HepG2 (cell line): ENCODE data around the gene KMT5C. TPM values are rescaled to one million over a fixed set of nuclear protein-coding genes. Genes with fewer than 3 reads are reported as not detected.

Experiments
- ATAC-seq: fragments of 200-7000 bp; cut with Tn5 transposase; 3 replicates; pipeline ENCODE4 v1.9.1; 2020; ENCODE audit warnings: mild to moderate bottlenecking, moderate library complexity
- BruUV-seq: library from RNA; stranded (reverse); fragments of 400-500 nt; replicated peaks from 2 replicates; lab custom pipeline; 2021; lab: Mats Ljungman, UMichigan
- CTCF ChIA-PET: fragments of 300-600 bp; formaldehyde crosslinking; extraction: SDS; loops from one replicate; lab custom pipeline; 2021; ENCODE audit warnings: low total read pairs, inconsistent platforms, low intra/inter-chr PET ratio; lab: Yijun Ruan, JAX
- POLR2A ChIA-PET: fragments of 350-600 bp; sonication (Branson Sonifier 250); formaldehyde crosslinking; loops from one replicate; lab custom pipeline; 2020; ENCODE audit warnings: antibody characterized with exemption, inconsistent platforms; lab: Yijun Ruan, JAX
- DNase-seq: peaks from one replicate; pipeline ENCODE4 v3.0.0-alpha.2; 2015; ENCODE audit warnings: low spot score
- FAIRE-seq: peaks from 3 replicates; lab custom pipeline; 2011; peaks lifted over from hg19 to GRCh38; lab: Jason Lieb, UNC
- H2AFZ ChIP-seq: one replicate; pipeline ENCODE4 v1.6.1; 2011; ENCODE audit warnings: low read length, inconsistent platforms
- H3K27ac ChIP-seq: fragments of 300-600 bp; 3 replicates; pipeline ENCODE4 v1.8.0; 2011; ENCODE audit warnings: mixed run types, mild to moderate bottlenecking, mixed read lengths, low read length, inconsistent platforms; ENCODE audit not compliant: insufficient read depth; ENCODE audit errors: extremely low read length
- H3K27me3 ChIP-seq, 2 experiments: fragments of 200-600 bp in 1 of 2; 2 replicates in 1 of 2; 3 replicates in 1 of 2; pipeline versions ENCODE4 v1.6.0 to v1.8.0; 2011; ENCODE audit warnings: low read length in 2 of 2, mild to moderate bottlenecking in 2 of 2, moderate library complexity in 2 of 2, inconsistent platforms in 1 of 2; ENCODE audit not compliant: insufficient read depth in 2 of 2, control insufficient read depth in 1 of 2
- H3K36me3 ChIP-seq, 2 experiments: fragments of 200-600 bp in 1 of 2; replicated peaks in 1 of 2; 2 replicates in 1 of 2; 3 replicates in 1 of 2; pipeline versions ENCODE4 v1.5.1 to v1.8.0; 2011; ENCODE audit warnings: low read length in 2 of 2, inconsistent platforms in 1 of 2; ENCODE audit not compliant: insufficient read depth in 2 of 2, control insufficient read depth in 1 of 2
- H3K4me1 ChIP-seq: 2 replicates; pipeline ENCODE4 v1.5.1; 2012; ENCODE audit warnings: low read length, inconsistent platforms; ENCODE audit not compliant: insufficient read depth
- H3K4me2 ChIP-seq: 2 replicates; pipeline ENCODE4 v1.6.0; 2011; ENCODE audit warnings: low read depth, low read length, inconsistent platforms
- H3K4me3 ChIP-seq, 3 experiments: fragments of 200-600 bp in 1 of 3; sonication (generic), shearing (Covaris generic) in 1 of 3; replicated peaks in 1 of 3; 2 replicates each; pipeline ENCODE4 v1.5.1; 2011 to 2016; ENCODE audit warnings: low read length in 3 of 3, inconsistent platforms in 2 of 3, low read depth in 2 of 3, mild to moderate bottlenecking in 2 of 3, control low read depth in 1 of 3, mixed read lengths in 1 of 3; ENCODE audit not compliant: insufficient read depth in 1 of 3
- H3K79me2 ChIP-seq: one replicate; pipeline ENCODE4 v1.6.1; 2011; ENCODE audit warnings: low read length, inconsistent platforms; ENCODE audit not compliant: insufficient read depth
- H3K9ac ChIP-seq: 2 replicates; pipeline ENCODE4 v1.6.0; 2011; ENCODE audit warnings: mild to moderate bottlenecking, low read depth, low read length, inconsistent platforms; ENCODE audit not compliant: insufficient read depth
- H3K9me3 ChIP-seq: 2 replicates; pipeline ENCODE4 v1.5.1; 2012; ENCODE audit warnings: mild to moderate bottlenecking, low read length
- H4K20me1 ChIP-seq: 2 replicates; pipeline ENCODE4 v1.6.0; 2011; ENCODE audit warnings: inconsistent platforms, mild to moderate bottlenecking, low read length, moderate library complexity; ENCODE audit not compliant: insufficient read depth
- ARID4A ChIP-seq: sonication (generic); formaldehyde crosslinking; IDR thresholded peaks from 2 replicates; pipeline ENCODE4 v1.5.0; 2020; ENCODE audit warnings: mild to moderate bottlenecking, missing genetic modification reagents, borderline replicate concordance
- CENPX ChIP-seq: sonication (generic); formaldehyde crosslinking; IDR thresholded peaks from 2 replicates; pipeline ENCODE4 v1.9.0; 2021; ENCODE audit warnings: mild to moderate bottlenecking, missing genetic modification reagents, moderate library complexity
- CHD2 ChIP-seq: IDR thresholded peaks from 2 replicates; pipeline ENCODE4 v1.6.1; 2011; ENCODE audit warnings: low read depth, low read length, improper control_type of control experiment
- HES4 ChIP-seq: sonication (generic); formaldehyde crosslinking; IDR thresholded peaks from 2 replicates; pipeline ENCODE4 v1.9.0; 2021; ENCODE audit warnings: mild to moderate bottlenecking, missing genetic modification reagents, borderline replicate concordance
- ISX ChIP-seq: sonication (generic); formaldehyde crosslinking; conservative IDR thresholded peaks from 2 replicates; pipeline ENCODE4 v1.5.0; 2020; ENCODE audit warnings: missing genetic modification reagents
- NFRKB ChIP-seq: fragments of 450-650 bp; IDR thresholded peaks from 2 replicates; pipeline ENCODE4 v1.6.1; 2017
- NKX3-1 ChIP-seq: sonication (generic); formaldehyde crosslinking; IDR thresholded peaks from 2 replicates; pipeline ENCODE4 v1.5.0; 2020; ENCODE audit warnings: missing genetic modification reagents
- PHF21A ChIP-seq: sonication (generic); formaldehyde crosslinking; IDR thresholded peaks from 2 replicates; pipeline ENCODE4 v1.5.0; 2020; ENCODE audit warnings: mild to moderate bottlenecking, missing genetic modification reagents
- TIGD3 ChIP-seq: sonication (generic); formaldehyde crosslinking; IDR thresholded peaks from 2 replicates; pipeline ENCODE4 v1.5.1; 2020; ENCODE audit warnings: mild to moderate bottlenecking, missing genetic modification reagents, borderline replicate concordance
- ZBTB4 ChIP-seq: sonication (generic); formaldehyde crosslinking; IDR thresholded peaks from 2 replicates; pipeline ENCODE4 v1.4.0; 2020; ENCODE audit warnings: missing genetic modification reagents, mild to moderate bottlenecking, borderline replicate concordance
- ZC3H4 ChIP-seq: sonication (generic); formaldehyde crosslinking; IDR thresholded peaks from 2 replicates; pipeline ENCODE4 v1.4.0; 2020; ENCODE audit warnings: missing genetic modification reagents, borderline replicate concordance
- ZNF354B ChIP-seq: sonication (generic); formaldehyde crosslinking; IDR thresholded peaks from 2 replicates; pipeline ENCODE4 v1.8.0; 2022; ENCODE audit warnings: mild to moderate bottlenecking, missing genetic modification reagents
- ZNF800 ChIP-seq: sonication (generic); formaldehyde crosslinking; IDR thresholded peaks from 2 replicates; pipeline ENCODE4 v1.4.0; 2020; ENCODE audit warnings: missing genetic modification reagents
- WGBS: methylation state at CpG from one replicate; pipeline ENCODE4 v1.1.6; 2017; ENCODE audit warnings: low lambda C conversion rate; 5-methylcytosine and 5-hydroxymethylcytosine counted together
- in situ Hi-C: cut with HindIII; loops from 2 replicates; pipeline ENCODE4 v1.10.0; 2017; ENCODE audit warnings: low pct_unique_long_range_greater_than_20kb; ENCODE audit not compliant: extremely low pct_ligation_motif_present
- intact Hi-C: fragments of 100-400 bp; cut with micrococcal nuclease; formaldehyde crosslinking; loops from one replicate; pipeline ENCODE4 v1.10.0; 2022; ENCODE audit not compliant: unreplicated experiment
- polyA plus RNA-seq, 8 experiments: library from polyadenylated mRNA; depleted of rRNA in 3 of 8; stranded (reverse) in 7 of 8; unstranded in 1 of 8; fragments of >200 nt; fragmentation: Illumina TruSeq in 4 of 8; extraction: Trizol in 4 of 8; gene quantifications; 2 replicates each; pipeline versions ENCODE4 v1.2.1 to v1.2.3, GENCODE V29; 2011 to 2016; ENCODE audit warnings: low read depth in 4 of 8, missing spikeins in 1 of 8, mixed read lengths in 1 of 8; ENCODE audit not compliant: insufficient read depth in 1 of 8
- total RNA-seq, 5 experiments: library from RNA; depleted of rRNA; stranded (reverse); fragments of >200 nt; fragmentation: Illumina TruSeq; extraction: Trizol; gene quantifications; 2 replicates each; pipeline ENCODE4 v1.2.3, GENCODE V29; 2016; ENCODE audit warnings: low read depth in 1 of 5

The KMT5C gene
- total and polyA plus RNA-seq, 2 of the 13 experiments (the other 11 are each of a cell fraction or from before 2014, with no cell fraction given) = 5.5 to 9.0 TPM

GRCh38 chr19:55324662-55325061 is 15.0 kb upstream of the KMT5C start:
- no peak for TF ChIP-seq ZC3H4 (CRISPR knock-in tag)
- no peak for TF ChIP-seq NFRKB
- TF ChIP-seq CHD2 = no peak
- TF ChIP-seq TIGD3 (CRISPR knock-in tag) = no peak
- no peak for TF ChIP-seq ARID4A (CRISPR knock-in tag)
- no peak for TF ChIP-seq ZNF354B (CRISPR knock-in tag)
- TF ChIP-seq NKX3-1 (CRISPR knock-in tag) = no peak
- TF ChIP-seq PHF21A (CRISPR knock-in tag) = no peak
- TF ChIP-seq ZBTB4 (CRISPR knock-in tag) = no peak
- TF ChIP-seq CENPX (CRISPR knock-in tag) = no peak
- TF ChIP-seq HES4 (CRISPR knock-in tag) = no peak
- TF ChIP-seq ZNF800 (CRISPR knock-in tag) = no peak
- TF ChIP-seq ISX (CRISPR knock-in tag) = no peak
- no peak for DNase-seq
- H3K27ac ChIP-seq = no peak overlapping the region
- peaks cover 55% of the 10 kb centered on the region for H3K4me1 ChIP-seq
- FAIRE-seq = no peak
- no peak overlapping the region for H3K4me3 ChIP-seq
- no peaks in the 10 kb centered on the region for H3K79me2 ChIP-seq
- POLR2A ChIA-PET = no interaction called here
- no peaks in the 10 kb centered on the region for H4K20me1 ChIP-seq
- no peaks in the 10 kb centered on the region; a peak in 1 of 5 replicates for H3K27me3 ChIP-seq
- intact Hi-C loops (no loop called here), in situ Hi-C loops (no loop called here)
- no peaks in the 10 kb centered on the region for H3K9me3 ChIP-seq
- H3K9ac ChIP-seq = no peak overlapping the region
- H3K4me2 ChIP-seq = no peak overlapping the region; the same call in 1 of the 2 replicates
- WGBS = 75% methylated on average over 6 of the region's 6 CpGs
- no peak for ATAC-seq
- H3K36me3 ChIP-seq = no peaks in the 10 kb centered on the region
- no peak overlapping the region for H2AFZ ChIP-seq
- CTCF ChIA-PET = no interaction called here
- BruUV-seq = no TSS peak
